Stimulated activated CD8-positive, alpha-beta memory T cell treated with anti-CD3 and anti-CD28 coated beads, Interleukin-12 subunit alpha, Interleukin-12 subunit beta, amount 100 ng/mL, for 4 hours (primary cell): ENCODE measurements around the gene CRYZL1.

Experiments
- DNase-seq: peaks from one replicate; pipeline ENCODE4 v3.0.0-alpha.2; 2020; ENCODE audit warnings: low read depth

Gene CRYZL1

GRCh38 chr21:33559813-33560212, 81.7 kb downstream of the CRYZL1 start:
- no peak for DNase-seq

DNA sequence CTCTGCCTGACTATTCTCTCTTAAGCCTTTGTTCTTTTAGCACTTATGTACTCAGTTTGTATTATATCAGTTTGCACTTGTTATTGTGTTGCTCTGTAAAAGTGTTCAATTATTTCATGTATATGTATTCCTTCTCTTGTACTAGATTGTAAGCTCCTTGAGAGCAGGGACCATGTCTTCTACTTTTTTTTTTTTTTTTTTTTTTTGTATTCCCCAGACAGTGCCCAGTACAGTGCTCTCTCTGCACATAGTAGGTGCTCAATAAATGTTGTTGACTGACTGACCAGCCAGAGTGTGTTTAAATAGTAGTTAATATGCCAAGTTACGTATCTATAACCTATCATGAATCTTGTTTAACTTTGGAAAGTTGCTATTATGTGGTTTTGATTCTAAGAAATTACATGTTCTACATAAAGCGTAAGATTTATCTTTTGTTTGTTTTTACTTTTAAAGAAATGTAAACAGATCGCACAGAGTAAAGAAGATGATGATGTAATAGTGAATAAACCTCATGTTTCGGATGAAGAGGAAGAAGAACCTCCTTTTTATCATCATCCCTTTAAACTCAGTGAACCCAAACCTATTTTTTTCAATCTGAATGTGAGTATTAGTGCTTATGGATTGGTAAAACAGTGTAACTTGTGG, 82.6 kb downstream of the CRYZL1 start:
- no peak for DNase-seq

DNA sequence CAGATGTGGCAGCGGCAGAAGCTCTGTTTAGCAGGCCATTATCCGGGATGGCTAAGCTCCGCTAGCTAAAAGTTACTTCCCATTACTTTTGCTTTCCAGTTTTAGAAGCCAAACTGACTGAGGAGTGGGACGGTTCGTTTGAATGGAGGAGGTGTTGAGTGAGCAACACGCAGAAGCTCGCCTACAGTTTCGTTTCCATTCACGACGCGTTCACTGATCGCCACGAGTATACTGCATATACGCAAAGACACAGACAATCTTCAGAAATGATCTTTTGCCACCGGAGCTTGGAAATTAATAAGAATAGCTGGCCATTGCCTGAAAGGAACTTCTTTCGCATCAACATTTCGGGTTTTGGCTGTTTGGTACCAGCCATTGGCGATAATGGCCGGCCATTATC, 84.1 kb downstream of the CRYZL1 start:
- no peak for DNase-seq

DNA sequence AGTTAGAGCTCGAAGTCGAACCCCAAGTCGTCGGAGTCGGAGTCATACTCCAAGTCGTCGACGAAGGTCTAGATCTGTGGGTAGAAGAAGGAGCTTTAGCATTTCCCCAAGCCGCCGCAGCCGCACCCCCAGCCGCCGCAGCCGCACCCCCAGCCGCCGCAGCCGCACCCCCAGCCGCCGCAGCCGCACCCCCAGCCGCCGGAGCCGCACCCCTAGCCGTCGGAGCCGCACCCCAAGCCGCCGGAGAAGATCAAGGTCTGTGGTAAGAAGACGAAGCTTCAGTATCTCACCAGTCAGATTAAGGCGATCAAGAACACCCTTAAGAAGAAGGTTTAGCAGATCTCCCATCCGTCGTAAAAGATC, 86.6 kb downstream of the CRYZL1 start:
- DNase-seq: no peak

- no peak for DNase-seq
Measured at GRCh38 chr21:33554236-33554981, 87.1 kb downstream of the CRYZL1 start.

- no peak for DNase-seq
Measured at GRCh38 chr21:33552999-33553598, 88.4 kb downstream of the CRYZL1 start.

DNA sequence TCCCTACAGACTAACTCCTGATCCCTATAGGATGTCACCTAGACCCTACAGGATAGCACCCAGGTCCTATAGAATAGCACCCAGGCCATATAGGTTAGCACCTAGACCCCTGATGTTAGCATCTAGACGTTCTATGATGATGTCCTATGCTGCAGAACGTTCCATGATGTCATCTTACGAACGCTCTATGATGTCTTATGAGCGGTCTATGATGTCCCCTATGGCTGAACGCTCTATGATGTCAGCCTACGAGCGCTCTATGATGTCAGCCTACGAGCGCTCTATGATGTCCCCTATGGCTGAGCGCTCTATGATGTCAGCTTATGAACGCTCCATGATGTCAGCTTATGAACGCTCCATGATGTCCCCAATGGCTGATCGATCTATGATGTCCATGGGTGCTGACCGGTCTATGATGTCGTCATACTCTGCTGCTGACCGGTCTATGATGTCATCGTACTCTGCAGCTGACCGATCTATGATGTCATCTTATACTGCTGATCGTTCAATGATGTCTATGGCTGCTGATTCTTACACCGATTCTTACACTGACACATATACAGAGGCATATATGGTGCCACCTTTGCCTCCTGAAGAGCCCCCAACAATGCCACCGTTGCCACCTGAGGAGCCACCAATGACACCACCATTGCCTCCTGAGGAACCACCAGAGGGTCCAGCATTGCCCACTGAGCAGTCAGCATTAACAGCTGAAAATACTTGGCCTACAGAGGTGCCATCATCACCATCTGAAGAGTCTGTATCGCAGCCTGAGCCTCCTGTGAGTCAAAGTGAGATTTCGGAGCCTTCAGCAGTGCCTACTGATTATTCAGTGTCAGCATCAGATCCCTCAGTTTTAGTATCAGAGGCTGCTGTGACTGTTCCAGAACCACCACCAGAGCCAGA, 89.2 kb downstream of the CRYZL1 start:
- no peak for DNase-seq

DNA sequence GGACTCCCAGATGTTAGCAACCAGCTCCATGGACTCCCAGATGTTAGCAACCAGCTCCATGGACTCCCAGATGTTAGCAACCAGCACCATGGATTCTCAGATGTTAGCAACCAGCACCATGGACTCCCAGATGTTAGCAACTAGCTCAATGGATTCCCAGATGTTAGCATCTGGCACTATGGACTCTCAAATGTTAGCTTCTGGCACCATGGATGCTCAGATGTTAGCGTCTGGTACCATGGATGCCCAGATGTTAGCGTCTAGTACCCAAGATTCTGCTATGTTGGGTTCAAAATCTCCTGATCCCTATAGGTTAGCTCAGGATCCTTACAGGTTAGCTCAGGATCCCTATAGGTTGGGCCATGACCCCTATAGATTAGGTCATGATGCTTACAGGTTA, 89.9 kb downstream of the CRYZL1 start:
- no peak for DNase-seq

DNA sequence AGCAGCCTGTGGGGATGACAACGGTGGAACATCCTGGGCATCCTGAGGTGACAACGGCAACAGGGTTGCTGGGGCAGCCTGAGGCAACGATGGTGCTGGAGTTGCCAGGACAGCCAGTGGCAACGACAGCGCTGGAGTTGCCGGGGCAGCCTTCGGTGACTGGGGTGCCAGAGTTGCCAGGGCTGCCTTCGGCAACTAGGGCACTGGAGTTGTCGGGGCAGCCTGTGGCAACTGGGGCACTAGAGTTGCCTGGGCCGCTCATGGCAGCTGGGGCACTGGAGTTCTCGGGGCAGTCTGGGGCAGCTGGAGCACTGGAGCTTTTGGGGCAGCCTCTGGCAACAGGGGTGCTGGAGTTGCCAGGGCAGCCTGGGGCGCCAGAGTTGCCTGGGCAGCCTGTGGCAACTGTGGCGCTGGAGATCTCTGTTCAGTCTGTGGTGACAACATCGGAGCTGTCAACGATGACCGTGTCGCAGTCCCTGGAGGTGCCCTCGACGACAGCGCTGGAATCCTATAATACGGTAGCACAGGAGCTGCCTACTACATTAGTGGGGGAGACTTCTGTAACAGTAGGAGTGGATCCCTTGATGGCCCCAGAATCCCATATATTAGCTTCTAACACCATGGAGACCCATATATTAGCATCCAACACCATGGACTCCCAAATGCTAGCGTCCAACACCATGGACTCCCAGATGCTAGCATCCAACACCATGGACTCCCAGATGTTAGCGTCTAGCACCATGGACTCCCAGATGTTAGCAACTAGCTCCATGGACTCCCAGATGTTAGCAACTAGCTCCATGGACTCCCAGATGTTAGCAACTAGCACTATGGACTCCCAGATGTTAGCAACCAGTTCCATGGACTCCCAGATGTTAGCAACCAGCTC, 90.5 kb downstream of the CRYZL1 start:
- DNase-seq: no peak

DNA sequence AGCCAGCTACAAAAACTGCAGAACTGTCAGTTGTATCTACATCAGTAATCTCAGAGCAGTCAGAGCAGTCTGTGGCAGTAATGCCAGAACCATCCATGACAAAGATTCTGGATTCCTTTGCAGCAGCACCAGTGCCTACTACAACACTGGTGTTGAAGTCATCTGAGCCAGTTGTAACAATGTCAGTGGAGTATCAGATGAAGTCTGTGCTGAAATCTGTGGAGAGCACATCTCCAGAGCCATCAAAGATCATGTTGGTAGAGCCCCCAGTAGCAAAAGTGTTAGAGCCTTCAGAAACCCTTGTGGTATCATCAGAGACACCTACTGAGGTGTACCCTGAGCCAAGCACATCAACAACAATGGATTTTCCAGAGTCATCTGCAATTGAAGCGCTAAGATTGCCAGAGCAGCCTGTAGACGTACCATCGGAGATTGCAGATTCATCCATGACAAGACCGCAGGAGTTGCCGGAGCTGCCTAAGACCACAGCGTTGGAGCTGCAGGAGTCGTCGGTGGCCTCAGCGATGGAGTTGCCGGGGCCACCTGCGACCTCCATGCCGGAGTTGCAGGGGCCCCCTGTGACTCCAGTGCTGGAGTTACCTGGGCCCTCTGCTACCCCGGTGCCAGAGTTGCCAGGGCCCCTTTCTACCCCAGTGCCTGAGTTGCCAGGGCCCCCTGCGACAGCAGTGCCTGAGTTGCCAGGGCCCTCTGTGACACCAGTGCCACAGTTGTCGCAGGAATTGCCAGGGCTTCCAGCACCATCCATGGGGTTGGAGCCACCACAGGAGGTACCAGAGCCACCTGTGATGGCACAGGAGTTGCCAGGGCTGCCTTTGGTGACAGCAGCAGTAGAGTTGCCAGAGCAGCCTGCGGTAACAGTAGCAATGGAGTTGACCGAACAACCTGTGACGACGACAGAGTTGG, 91.4 kb downstream of the CRYZL1 start:
- no peak for DNase-seq

DNA sequence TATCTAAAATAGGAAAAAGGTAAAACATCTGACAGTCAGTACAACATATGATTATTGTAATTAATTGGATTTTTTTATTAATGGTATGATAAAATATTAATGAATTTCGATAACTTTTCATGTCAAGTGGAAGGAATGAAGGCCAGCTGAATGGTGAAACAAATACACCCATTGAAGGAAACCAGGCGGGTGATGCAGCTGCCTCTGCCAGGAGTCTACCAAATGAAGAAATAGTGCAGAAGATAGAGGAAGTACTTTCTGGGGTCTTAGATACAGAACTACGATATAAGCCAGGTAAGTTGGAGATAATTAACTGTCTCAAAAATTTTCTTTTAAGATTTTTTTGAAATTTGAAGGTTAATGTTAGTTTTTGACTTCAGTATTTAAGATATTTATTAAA, 95.5 kb downstream of the CRYZL1 start:
- DNase-seq: no peak

- DNase-seq: no peak
Measured at GRCh38 chr21:33544451-33545195, 96.9 kb downstream of the CRYZL1 start.

DNA sequence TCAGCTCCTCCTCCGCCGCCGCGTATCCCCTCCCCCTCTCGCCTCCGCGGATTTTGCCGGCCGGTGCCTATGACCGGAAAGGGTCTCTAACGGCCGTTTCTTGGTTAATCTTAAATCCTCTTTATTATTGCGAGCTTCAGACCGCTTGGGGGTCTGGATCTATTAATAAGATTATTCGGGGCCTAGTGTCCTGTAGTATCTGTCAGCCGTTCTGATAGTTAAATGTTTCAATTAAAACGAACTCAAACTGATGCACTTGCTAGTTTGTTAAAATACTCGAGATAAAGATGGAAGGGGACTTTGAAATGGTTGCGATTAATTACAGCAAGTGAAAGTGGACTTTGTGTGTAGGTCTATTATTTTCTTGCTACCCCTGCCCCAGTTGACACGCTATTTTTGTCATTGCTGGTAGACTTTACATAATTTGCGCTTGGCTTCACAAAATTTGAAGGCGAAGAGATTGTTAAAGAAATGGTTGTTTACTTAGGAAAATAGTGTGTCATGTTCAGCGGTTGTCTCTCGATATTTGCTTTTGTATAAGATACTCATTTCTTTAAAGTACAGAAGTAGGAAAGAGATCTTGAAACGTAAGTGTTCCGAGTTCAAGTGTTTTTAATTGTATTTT, 97.9 kb downstream of the CRYZL1 start:
- no peak for DNase-seq

- peak; percentile 93 for DNase-seq
Measured at GRCh38 chr21:33542640-33543504, 98.7 kb downstream of the CRYZL1 start, which contains the start of gene SON. Gene SON (plus strand): TSS chr21:33543038. CDS start chr21:33543093, 55 bp downstream.

GRCh38 chr21:33541756-33542639, 99.5 kb downstream of the CRYZL1 start, which contains the start of gene GART:
Gene GART (minus strand): TSS chr21:33542117. CDS start chr21:33539315, 2,802 bp downstream.
- peak; percentile 73 for DNase-seq

- no peak for DNase-seq
Measured at GRCh38 chr21:33541105-33541711, 100.3 kb downstream of the CRYZL1 start.
